Memory B cell (primary cell): Measurements from ENCODE around the gene FBXL19.

ENCODE experiments used
- ATAC-seq: fragments of 150-1000 bp; cut with Tn5 transposase; 2 replicates; pipeline ENCODE4 v1.10.0; 2021; ENCODE audit warnings: low read depth, mild to moderate bottlenecking, moderate library complexity
- DNase-seq, 2 donors: peaks; one replicate each; pipeline ENCODE4 v3.0.0; 2022; ENCODE audit warnings: low spot score in 2 of 2
- H3K27ac Mint-ChIP-seq: one replicate; pipeline ENCODE4 v1.8.0; 2022; ENCODE audit warnings: mild to moderate bottlenecking, moderate library complexity, mixed read lengths
- H3K27me3 Mint-ChIP-seq: one replicate; pipeline ENCODE4 v1.8.0; 2022; ENCODE audit warnings: mixed read lengths
- H3K36me3 Mint-ChIP-seq: one replicate; pipeline ENCODE4 v1.8.0; 2022; ENCODE audit warnings: mild to moderate bottlenecking, mixed read lengths
- H3K4me1 Mint-ChIP-seq: one replicate; pipeline ENCODE4 v1.8.0; 2022; ENCODE audit warnings: mixed read lengths
- H3K4me3 Mint-ChIP-seq: one replicate; pipeline ENCODE4 v1.8.0; 2022; ENCODE audit warnings: mild to moderate bottlenecking, moderate library complexity, mixed read lengths
- H3K9me3 Mint-ChIP-seq: one replicate; pipeline ENCODE4 v1.8.0; 2022; ENCODE audit warnings: mixed read lengths

Gene FBXL19

DNA sequence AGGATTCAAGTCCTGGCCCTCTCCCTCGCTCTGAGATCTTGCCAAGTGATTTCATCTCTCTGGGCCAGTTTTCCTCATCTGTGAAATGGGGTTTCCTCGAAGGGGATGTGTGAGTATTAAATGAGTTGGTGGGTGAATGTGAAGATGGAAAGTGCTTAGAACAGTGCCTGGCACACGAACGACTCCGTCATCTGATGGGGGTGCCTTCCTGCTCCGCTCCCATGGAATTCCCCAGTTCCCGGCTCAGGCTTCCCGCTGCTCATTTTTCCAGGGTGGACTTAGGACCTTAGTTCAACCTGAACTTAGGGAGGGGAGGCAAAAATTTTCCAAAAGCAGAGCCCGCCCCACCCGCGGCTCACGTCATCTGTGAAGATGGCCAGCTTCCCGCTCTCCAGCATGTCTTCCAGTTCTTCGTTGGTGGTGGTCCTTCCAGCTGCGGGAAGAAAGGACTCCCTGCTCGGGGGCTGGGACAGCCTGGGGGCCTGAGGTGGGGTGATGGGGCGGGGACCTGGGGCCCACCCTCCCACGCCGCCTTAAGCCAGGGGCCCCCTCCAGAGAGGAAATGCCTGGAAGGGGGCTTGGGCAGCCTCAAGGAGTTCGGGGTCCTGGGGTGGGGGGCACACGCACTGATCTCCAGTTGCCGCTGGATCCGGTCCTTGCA lies 73.1 kb downstream of the FBXL19 start:
- Mint-ChIP-seq H3K4me1 (peaks cover 14% of the 10 kb centered on the region), H3K36me3 (no peaks in the 10 kb centered on the region), H3K4me3 (peak overlapping the region; percentile 98), H3K9me3 (no peaks in the 10 kb centered on the region), H3K27me3 (peaks cover 1% of the 10 kb centered on the region), H3K27ac (peak overlapping the region; percentile 96)
- DNase-seq (no peak), ATAC-seq (no peak)

DNA sequence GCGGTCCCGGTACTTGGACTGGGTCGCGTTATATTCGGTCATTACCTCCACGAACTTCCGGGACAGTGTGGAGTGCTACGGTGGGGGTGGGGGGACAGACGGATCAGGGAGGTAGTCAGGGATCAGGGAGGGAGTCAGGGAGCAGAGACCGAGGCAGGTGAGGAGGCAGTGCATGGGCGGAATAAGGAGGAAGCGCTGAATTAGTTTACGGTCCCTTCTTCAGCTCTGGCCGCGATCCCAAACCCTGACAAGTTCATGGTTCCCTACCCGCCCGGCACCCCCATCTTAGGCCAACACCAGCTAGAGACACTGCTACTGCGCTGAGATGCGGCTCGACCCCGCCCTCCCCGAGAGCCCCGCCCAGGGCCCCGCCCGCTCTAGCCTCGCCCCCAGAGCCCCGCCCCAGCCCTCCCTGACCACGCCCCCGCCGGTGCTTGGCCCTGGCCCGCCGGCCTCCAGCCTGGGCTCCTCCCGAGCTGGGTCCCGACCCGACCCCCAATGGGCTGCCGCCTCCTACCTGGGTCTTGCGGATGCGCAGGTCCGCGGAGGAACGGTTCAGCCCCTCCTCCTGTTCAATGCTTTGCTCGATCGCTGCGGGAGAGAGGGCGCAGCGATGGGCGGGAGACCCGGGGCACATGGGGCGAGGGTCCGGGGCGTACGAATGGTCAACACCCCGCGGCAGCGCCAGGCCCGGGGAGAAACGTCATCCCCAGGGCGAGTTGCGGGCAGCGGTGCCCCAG lies 73.8 kb downstream of the FBXL19 start:
- ATAC-seq (peak; percentile 98), DNase-seq (peak; percentile 68 to 70)
- Mint-ChIP-seq H3K27me3 (peaks cover 3% of the 10 kb centered on the region), H3K36me3 (no peaks in the 10 kb centered on the region), H3K27ac (peak overlapping the region; percentile 96), H3K4me3 (peak overlapping the region; percentile 98), H3K4me1 (peaks cover 14% of the 10 kb centered on the region), H3K9me3 (no peaks in the 10 kb centered on the region)

DNA sequence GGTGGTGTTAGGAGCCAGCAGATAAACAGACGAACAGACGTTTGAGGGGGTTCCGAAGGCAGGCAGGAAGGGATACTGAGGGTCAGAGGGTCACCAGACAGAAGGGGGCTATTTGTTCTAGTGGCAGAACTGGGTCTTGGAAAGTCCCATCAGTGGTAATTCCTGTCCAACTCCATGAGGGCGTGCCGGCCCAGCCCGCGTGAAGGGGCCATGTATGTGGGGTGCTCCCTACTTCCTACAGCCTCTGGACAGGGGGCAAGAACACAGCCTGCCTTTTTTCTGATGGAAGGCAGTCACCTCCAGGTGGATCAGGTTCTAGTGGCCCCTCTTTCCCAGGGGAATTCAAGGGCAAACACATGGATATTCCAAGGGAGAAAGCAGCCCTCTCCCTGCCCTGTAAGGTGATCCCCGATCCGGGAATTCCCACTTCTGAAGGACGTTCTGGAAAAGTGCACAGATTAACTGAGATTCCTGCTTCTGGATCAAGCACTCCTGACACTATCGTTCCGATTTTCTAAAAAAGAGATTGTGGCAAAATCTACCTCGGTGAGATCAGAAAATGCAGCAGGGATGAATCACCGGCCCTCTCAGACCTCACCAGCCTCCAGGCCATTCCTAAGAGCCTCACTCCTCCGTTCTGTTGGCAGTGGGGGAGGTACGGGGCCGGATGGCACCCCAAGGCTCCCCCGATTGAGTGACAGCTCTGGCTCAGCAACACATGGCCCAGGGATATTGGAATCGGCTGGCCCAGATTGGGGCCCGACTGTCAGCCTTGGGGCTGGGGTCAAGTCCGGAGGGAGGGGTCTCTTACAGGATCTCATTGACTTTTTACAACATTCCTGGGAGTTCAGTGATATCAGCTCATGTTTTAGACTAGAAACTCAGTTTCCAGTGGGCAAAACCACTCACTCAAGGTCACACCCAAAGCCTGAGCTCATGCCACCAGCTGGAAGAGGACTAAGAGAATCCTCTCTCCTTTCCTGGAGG lies 74.6 kb downstream of the FBXL19 start:
- no peak for ATAC-seq
- peaks cover 12% of the 10 kb centered on the region for H3K4me1 Mint-ChIP-seq
- no peaks in the 10 kb centered on the region for H3K36me3 Mint-ChIP-seq
- no peak overlapping the region for H3K27ac Mint-ChIP-seq
- H3K9me3 Mint-ChIP-seq = no peaks in the 10 kb centered on the region
- H3K4me3 Mint-ChIP-seq = peak overlapping the region; percentile 81
- H3K27me3 Mint-ChIP-seq = peaks cover 3% of the 10 kb centered on the region
- DNase-seq = no peak
